Astrocyte (in vitro differentiated cells and primary cell): ENCODE results near the gene ZNF622.

Source experiments
- EZH2 ChIP-seq: IDR thresholded peaks from 2 replicates; pipeline ENCODE4 v1.6.1; 2012; ENCODE audit warnings: mild to moderate bottlenecking, low read length, inconsistent platforms; ENCODE audit not compliant: insufficient read depth
- TF ChIP-seq, protein P1 (sequence below): IDR thresholded peaks from 2 replicates; pipeline ENCODE4 v1.5.1; 2011; ENCODE audit warnings: low read depth, mild to moderate bottlenecking, inconsistent platforms, low read length, moderate library complexity; ENCODE audit not compliant: insufficient read depth

DNA sequence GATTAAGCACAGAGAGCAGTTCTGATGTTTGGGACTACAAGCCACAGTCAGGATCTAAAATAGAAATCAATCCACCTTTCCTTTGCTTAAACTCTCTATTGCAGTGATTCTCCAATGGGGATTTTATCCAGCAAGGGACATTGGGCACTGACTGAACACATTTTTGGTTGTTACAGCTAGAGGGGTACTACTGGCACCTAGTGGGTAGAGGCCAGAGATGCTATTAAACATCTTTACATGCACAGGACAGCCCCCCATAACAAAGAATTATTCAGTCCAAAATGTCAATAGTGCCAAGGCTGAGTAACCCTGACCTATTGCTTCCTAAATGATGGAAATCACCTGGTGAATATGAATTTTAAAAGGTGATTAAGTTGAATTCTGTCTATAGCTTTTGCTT lies 12.0 kb downstream of the ZNF622 start:
- TF ChIP-seq, protein P1, sequence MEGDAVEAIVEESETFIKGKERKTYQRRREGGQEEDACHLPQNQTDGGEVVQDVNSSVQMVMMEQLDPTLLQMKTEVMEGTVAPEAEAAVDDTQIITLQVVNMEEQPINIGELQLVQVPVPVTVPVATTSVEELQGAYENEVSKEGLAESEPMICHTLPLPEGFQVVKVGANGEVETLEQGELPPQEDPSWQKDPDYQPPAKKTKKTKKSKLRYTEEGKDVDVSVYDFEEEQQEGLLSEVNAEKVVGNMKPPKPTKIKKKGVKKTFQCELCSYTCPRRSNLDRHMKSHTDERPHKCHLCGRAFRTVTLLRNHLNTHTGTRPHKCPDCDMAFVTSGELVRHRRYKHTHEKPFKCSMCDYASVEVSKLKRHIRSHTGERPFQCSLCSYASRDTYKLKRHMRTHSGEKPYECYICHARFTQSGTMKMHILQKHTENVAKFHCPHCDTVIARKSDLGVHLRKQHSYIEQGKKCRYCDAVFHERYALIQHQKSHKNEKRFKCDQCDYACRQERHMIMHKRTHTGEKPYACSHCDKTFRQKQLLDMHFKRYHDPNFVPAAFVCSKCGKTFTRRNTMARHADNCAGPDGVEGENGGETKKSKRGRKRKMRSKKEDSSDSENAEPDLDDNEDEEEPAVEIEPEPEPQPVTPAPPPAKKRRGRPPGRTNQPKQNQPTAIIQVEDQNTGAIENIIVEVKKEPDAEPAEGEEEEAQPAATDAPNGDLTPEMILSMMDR, result no peak
- TF ChIP-seq EZH2, result no peak
